K562 (cell line): ENCODE results near the gene CCM2. TPM values are rescaled to one million over a fixed set of nuclear protein-coding genes. Genes with fewer than 3 reads are reported as not detected.

Source experiments
- ATAC-seq: fragments of 200-7000 bp; cut with Tn5 transposase; 3 replicates; pipeline ENCODE4 v1.9.1; 2020; ENCODE audit warnings: moderate library complexity
- BruUV-seq: library from RNA; stranded (reverse); fragments of 400-500 nt; replicated peaks from 2 replicates; lab custom pipeline; 2021; lab: Mats Ljungman, UMichigan
- CTCF ChIA-PET: fragments of 300-600 bp; formaldehyde crosslinking; extraction: SDS; loops from one replicate; lab custom pipeline; 2021; ENCODE audit warnings: low intra/inter-chr PET ratio; lab: Yijun Ruan, JAX
- POLR2A ChIA-PET: fragments of 300-600, 350-650 bp; sonication (Branson Sonifier 250); formaldehyde crosslinking; extraction: SDS; loops from one replicate; lab custom pipeline; 2021; ENCODE audit warnings: antibody characterized with exemption, inconsistent platforms; lab: Yijun Ruan, JAX
- DNase-seq, 4 experiments: peaks; one replicate each; pipeline versions ENCODE4 v3.0.0 to v3.0.0-alpha.2; 2011 to 2018; ENCODE audit warnings: low spot score in 3 of 4, mixed read lengths in 3 of 4; ENCODE audit errors: extremely low read depth in 1 of 4
- FAIRE-seq: peaks from 2 replicates; lab custom pipeline; 2011; peaks lifted over from hg19 to GRCh38; lab: Jason Lieb, UNC
- H2AFZ ChIP-seq: 2 replicates; pipeline ENCODE4 v1.6.0; 2011; ENCODE audit warnings: low read depth, low read length, control low read depth, inconsistent platforms
- H3K27ac ChIP-seq: fragments of 200-600 bp; 3 replicates; pipeline ENCODE4 v1.8.0; 2011; ENCODE audit warnings: low read depth, mild to moderate bottlenecking, control low read depth, inconsistent platforms, low read length, moderate library complexity, mixed read lengths; ENCODE audit errors: extremely low read depth
- H3K27me3 ChIP-seq, 2 experiments: fragments of 300-600 bp in 1 of 2; 2 replicates in 1 of 2; 3 replicates in 1 of 2; pipeline versions ENCODE4 v1.6.0 to v1.8.0; 2011; ENCODE audit warnings: inconsistent platforms in 2 of 2, low read length in 2 of 2, mild to moderate bottlenecking in 1 of 2, mixed read lengths in 1 of 2, moderate library complexity in 1 of 2; ENCODE audit not compliant: control insufficient read depth in 2 of 2, insufficient read depth in 2 of 2
- H3K36me3 ChIP-seq: fragments of 300-600 bp; 3 replicates; pipeline ENCODE4 v1.8.0; 2011; ENCODE audit warnings: mild to moderate bottlenecking, low read length, inconsistent platforms; ENCODE audit not compliant: control insufficient read depth, insufficient read depth
- H3K4me1 ChIP-seq, 2 experiments: fragments of 200-600 bp in 1 of 2; replicated peaks in 1 of 2; 2 replicates in 1 of 2; 3 replicates in 1 of 2; pipeline versions ENCODE4 v1.5.1 to v1.8.0; 2011; ENCODE audit warnings: inconsistent platforms in 2 of 2, low read length in 2 of 2, mild to moderate bottlenecking in 1 of 2, mixed read lengths in 1 of 2, moderate library complexity in 1 of 2; ENCODE audit not compliant: control insufficient read depth in 2 of 2, insufficient read depth in 2 of 2
- H3K4me2 ChIP-seq: 2 replicates; pipeline ENCODE4 v1.6.1; 2011; ENCODE audit warnings: low read length, control low read depth, inconsistent platforms, mixed read lengths; ENCODE audit not compliant: insufficient read depth
- H3K4me3 ChIP-seq: fragments of 200-600 bp; sonication (generic), shearing (Covaris generic); 2 replicates; pipeline ENCODE4 v1.5.1; 2016; ENCODE audit warnings: control low read depth, inconsistent platforms
- H3K79me2 ChIP-seq: fragments of 200-600 bp; 3 replicates; pipeline ENCODE4 v1.8.0; 2011; ENCODE audit warnings: low read length, inconsistent platforms; ENCODE audit not compliant: control insufficient read depth, insufficient read depth
- H3K9ac ChIP-seq, 2 experiments: 2 replicates each; pipeline versions ENCODE4 v1.6.0 to v1.6.1; 2011; ENCODE audit warnings: low read depth in 2 of 2, low read length in 2 of 2, control low read depth in 1 of 2, inconsistent platforms in 1 of 2, mild to moderate bottlenecking in 1 of 2, mixed read lengths in 1 of 2; ENCODE audit not compliant: insufficient read depth in 1 of 2
- H3K9me1 ChIP-seq: one replicate; pipeline ENCODE4 v1.6.0; 2011; ENCODE audit warnings: inconsistent platforms, mild to moderate bottlenecking, low read length, moderate library complexity; ENCODE audit not compliant: control insufficient read depth, insufficient read depth
- H3K9me3 ChIP-seq: replicated peaks from 2 replicates; pipeline ENCODE4 v1.5.1; 2011; ENCODE audit warnings: low read depth, low read length, inconsistent platforms; ENCODE audit not compliant: control insufficient read depth, insufficient read depth
- H4K20me1 ChIP-seq: replicated peaks from 2 replicates; pipeline ENCODE4 v1.6.1; 2011; ENCODE audit warnings: low read length, inconsistent platforms, mixed read lengths; ENCODE audit not compliant: control insufficient read depth, insufficient read depth
- BRD4 ChIP-seq: fragments of 200-600 bp; sonication (generic); IDR thresholded peaks from 2 replicates; pipeline ENCODE4 v1.6.1; 2017; ENCODE audit warnings: inconsistent platforms
- CREB1 ChIP-seq, 2 experiments: sonication (generic) in 1 of 2; formaldehyde crosslinking in 1 of 2; IDR thresholded peaks; 2 replicates each; pipeline versions ENCODE4 v1.6.1 to v1.8.0; 2012 to 2022; ENCODE audit warnings: inconsistent platforms in 1 of 2, mild to moderate bottlenecking in 1 of 2, missing genetic modification reagents in 1 of 2, moderate library complexity in 1 of 2
- CREM ChIP-seq: IDR thresholded peaks from 2 replicates; pipeline ENCODE4 v1.6.1; 2014; ENCODE audit warnings: antibody characterized with exemption, low read depth
- CSDE1 ChIP-seq, 2 experiments: fragments of 450-650 bp; IDR thresholded peaks; 2 replicates each; pipeline ENCODE4 v1.6.1; 2016; ENCODE audit warnings: mild to moderate bottlenecking in 1 of 2
- CTBP1 ChIP-seq: fragments of 450-650 bp; IDR thresholded peaks from 2 replicates; pipeline ENCODE4 v1.6.1; 2016; ENCODE audit warnings: borderline replicate concordance
- EGR1 ChIP-seq: fragments of 450-650 bp; conservative IDR thresholded peaks from 2 replicates; pipeline ENCODE4 v1.6.1; 2017; ENCODE audit warnings: mild to moderate bottlenecking
- KDM1A ChIP-seq, 2 experiments: fragments of 450-650 bp; IDR thresholded peaks; 2 replicates each; pipeline ENCODE4 v1.6.1; 2016; ENCODE audit warnings: mild to moderate bottlenecking in 2 of 2
- KDM4B ChIP-seq, 2 experiments: fragments of 450-650 bp in 1 of 2; sonication (generic) in 1 of 2; IDR thresholded peaks; 2 replicates each; pipeline ENCODE4 v1.6.1; 2016 to 2017; ENCODE audit warnings: borderline replicate concordance in 2 of 2, antibody characterized with exemption in 1 of 2, low read depth in 1 of 2, mild to moderate bottlenecking in 1 of 2
- MXI1 ChIP-seq: IDR thresholded peaks from 2 replicates; pipeline ENCODE4 v1.6.1; 2011; ENCODE audit warnings: low read depth, mild to moderate bottlenecking, improper control_type of control experiment, low read length
- PYGO2 ChIP-seq: fragments of 450-650 bp; IDR thresholded peaks from 2 replicates; pipeline ENCODE4 v1.6.1; 2016; ENCODE audit warnings: mild to moderate bottlenecking, missing genetic modification characterization, moderate library complexity, missing compliant biosample characterization
- RCOR1 ChIP-seq, 2 experiments: IDR thresholded peaks; 2 replicates each; pipeline ENCODE4 v1.6.1; 2012; ENCODE audit warnings: low read depth in 2 of 2, low read length in 2 of 2, borderline replicate concordance in 1 of 2, improper control_type of control experiment in 1 of 2
- RFX1 ChIP-seq: fragments of 450-650 bp; IDR thresholded peaks from 2 replicates; pipeline ENCODE4 v1.6.1; 2016; ENCODE audit warnings: mild to moderate bottlenecking, moderate library complexity
- TEAD1 ChIP-seq, 2 experiments: fragments of 450-650 bp in 1 of 2; sonication (generic) in 1 of 2; formaldehyde crosslinking; IDR thresholded peaks; 2 replicates each; pipeline versions ENCODE4 v1.4.0 to v1.8.0; 2020 to 2022; ENCODE audit warnings: mild to moderate bottlenecking in 2 of 2, missing genetic modification reagents in 1 of 2
- WGBS: fragments of 100-300 bp; shearing (Covaris generic); methylation state at CpG from one replicate; pipeline ENCODE4 v1.1.6; 2016; ENCODE audit warnings: low coverage, mixed read lengths; ENCODE audit not compliant: insufficient coverage; ENCODE audit errors: missing lambda C conversion rate; 5-methylcytosine and 5-hydroxymethylcytosine counted together
- in situ Hi-C: fragments of 300-500 bp; cut with MboI; formaldehyde crosslinking; loops from 4 replicates; pipeline ENCODE4 v1.15.0; 2018; ENCODE audit warnings: inconsistent platforms, mixed read lengths
- intact Hi-C: fragments of 100-400 bp; cut with micrococcal nuclease; formaldehyde crosslinking; loops from 2 replicates; pipeline ENCODE4 v1.14.2; 2022
- polyA plus RNA-seq, 8 experiments: library from polyadenylated mRNA; depleted of rRNA in 4 of 8; stranded (reverse) in 5 of 8; unstranded in 3 of 8; fragments of >200 nt; fragmentation: Nextera tagmentation in 2 of 8; fragmentation: Illumina TruSeq in 1 of 8; extraction: Ambion mirVana in 2 of 8; extraction: Trizol in 1 of 8; gene quantifications; 2 replicates each; pipeline versions ENCODE4 v1.2.1 to v1.2.3, GENCODE V29; 2011 to 2014; ENCODE audit warnings: inconsistent platforms in 1 of 8, missing spikeins in 1 of 8
- total RNA-seq, 7 experiments: library from RNA; depleted of rRNA in 6 of 7; stranded (reverse); fragments of >200 nt in 6 of 7; fragmentation: Illumina TruSeq in 2 of 7; extraction: Trizol in 2 of 7; gene quantifications; 2 replicates each; pipeline versions ENCODE4 v1.2.1 to v1.2.3, GENCODE V29; 2011 to 2021; ENCODE audit warnings: low replicate concordance in 1 of 7
- TF ChIP-seq, protein P1 (sequence below): fragments of 200-800 bp; sonication (Bioruptor generic); IDR thresholded peaks from 2 replicates; pipeline ENCODE4 v1.6.1; 2017; ENCODE audit warnings: missing genetic modification characterization, missing compliant biosample characterization

The CCM2 gene
- total and polyA plus RNA-seq, 9 of the 15 experiments (the other 6 are each of a cell fraction or from before 2014, with no cell fraction given), result 0.41 to 38.6 (median 25.9) TPM

DNA sequence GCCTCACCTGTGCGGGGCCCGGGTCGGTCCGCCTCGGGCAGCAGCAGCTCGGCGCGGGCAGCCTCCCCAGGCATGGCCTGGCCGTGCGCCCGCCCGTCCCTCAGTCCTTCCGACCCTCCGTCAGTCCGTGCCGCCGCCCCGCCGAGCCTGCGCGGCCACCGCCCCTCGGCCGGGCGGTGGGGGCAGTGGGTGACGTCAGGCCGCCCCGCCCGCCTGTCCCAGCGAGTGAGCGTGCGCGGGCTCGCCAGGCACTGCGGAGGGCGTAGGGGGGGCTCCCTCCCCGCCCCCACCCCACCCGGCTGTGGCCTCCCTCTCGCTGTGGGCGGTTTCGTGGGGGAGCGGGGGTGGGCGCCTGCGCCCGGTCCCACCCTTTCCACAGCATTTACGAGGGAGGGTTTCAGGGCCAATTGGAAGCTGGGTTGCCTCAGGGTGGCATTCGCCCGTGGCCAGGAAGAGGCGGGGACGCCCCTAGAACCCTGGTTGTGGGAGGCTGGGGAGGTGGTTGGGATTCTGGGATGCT is 88.9 kb downstream of the CCM2 start, which contains the start of gene NACAD (continued):
- 0 out of 2 replicates have a peak, but pooled peaks have one; percentile 29 for TF ChIP-seq CREB1 (IDR thresholded peaks at IDR 0.05)
- peak; percentile 23; the same call in 1 of the 2 replicates for TF ChIP-seq CREB1 (CRISPR knock-in tag; IDR thresholded peaks at IDR 0.05)
- no peak for TF ChIP-seq PYGO2
- no peak for TF ChIP-seq BRD4
- TF ChIP-seq CREM, result peak; percentile 66
- TF ChIP-seq, protein P1, sequence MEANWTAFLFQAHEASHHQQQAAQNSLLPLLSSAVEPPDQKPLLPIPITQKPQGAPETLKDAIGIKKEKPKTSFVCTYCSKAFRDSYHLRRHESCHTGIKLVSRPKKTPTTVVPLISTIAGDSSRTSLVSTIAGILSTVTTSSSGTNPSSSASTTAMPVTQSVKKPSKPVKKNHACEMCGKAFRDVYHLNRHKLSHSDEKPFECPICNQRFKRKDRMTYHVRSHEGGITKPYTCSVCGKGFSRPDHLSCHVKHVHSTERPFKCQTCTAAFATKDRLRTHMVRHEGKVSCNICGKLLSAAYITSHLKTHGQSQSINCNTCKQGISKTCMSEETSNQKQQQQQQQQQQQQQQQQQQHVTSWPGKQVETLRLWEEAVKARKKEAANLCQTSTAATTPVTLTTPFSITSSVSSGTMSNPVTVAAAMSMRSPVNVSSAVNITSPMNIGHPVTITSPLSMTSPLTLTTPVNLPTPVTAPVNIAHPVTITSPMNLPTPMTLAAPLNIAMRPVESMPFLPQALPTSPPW (CRISPR knock-in tag), result peak; percentile 47; the same call in 1 of the 2 replicates

DNA sequence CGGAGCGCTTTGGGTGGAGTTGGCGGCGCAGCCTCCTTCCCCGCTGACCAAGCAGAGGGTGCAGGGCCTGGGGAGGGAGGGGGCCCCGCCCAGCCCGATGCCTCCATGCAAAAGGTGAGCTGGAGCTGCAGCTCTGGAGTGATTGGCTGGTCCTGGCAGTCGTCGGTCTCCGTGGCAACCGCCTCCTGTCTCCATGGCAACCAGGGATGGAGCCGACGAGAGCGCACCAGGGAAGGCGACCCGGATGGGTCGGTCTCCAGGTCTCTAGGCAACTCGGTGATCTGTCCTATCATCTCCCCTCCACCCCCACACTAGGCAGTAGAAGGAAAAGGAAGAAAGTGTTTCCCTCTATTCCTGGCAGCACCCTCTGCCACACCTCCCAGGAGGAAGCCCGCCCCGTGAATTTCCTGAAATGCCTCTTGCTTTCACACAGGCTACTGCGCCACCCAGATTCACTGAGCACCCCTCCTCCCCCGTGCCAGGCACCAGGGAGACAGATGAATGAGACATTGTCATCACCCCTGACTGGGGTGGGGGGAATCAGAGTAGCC is 89.4 kb downstream of the CCM2 start:
- BruUV-seq, result no TSS peak
- CTCF ChIA-PET, result no interaction called here
- H4K20me1 ChIP-seq, result peaks cover 4% of the 10 kb centered on the region; the same call in 1 of the 2 replicates
- intact Hi-C loops (no loop called here), in situ Hi-C loops (no loop called here)
- peaks cover 2 to 38% of the 10 kb centered on the region in 2 experiments; a peak in 3 of 5 replicates for H3K4me1 ChIP-seq
- peak overlapping the region; percentile 25; the same call in 1 of the 2 replicates for H3K4me3 ChIP-seq
- 0 out of 2 replicates have a peak overlapping the region, but pooled peaks have one; percentile 29 for H2AFZ ChIP-seq
- ATAC-seq (peak; percentile 74), DNase-seq (peak; percentile 80 to 90 (median 88)), FAIRE-seq (no peak)
- H3K9ac ChIP-seq, result peak overlapping the region in 1 of 2 experiments; percentile 78; a peak in 2 of 4 replicates
- H3K27me3 ChIP-seq, result no peaks in the 10 kb centered on the region; a peak in 1 of 5 replicates
- no peaks in the 10 kb centered on the region for H3K9me1 ChIP-seq
- no peaks in the 10 kb centered on the region for H3K79me2 ChIP-seq
- no peak overlapping the region for H3K27ac ChIP-seq
- POLR2A ChIA-PET, result interaction anchor here (0.6 to 1.9 kb wide), 3 partner anchors 10 to 22 kb away, joined by 3 to 7 read pairs (median 5); partner anchors contain the start of gene TBRG4
- WGBS, result 8% methylated on average over 16 of the region's 22 CpGs
- no peaks in the 10 kb centered on the region for H3K36me3 ChIP-seq
- no peaks in the 10 kb centered on the region; the same call in none of the 2 replicates for H3K9me3 ChIP-seq
- no peak overlapping the region for H3K4me2 ChIP-seq
- peak; percentile 94; the same call in 1 of the 2 replicates for TF ChIP-seq CTBP1
- TF ChIP-seq TEAD1 (CRISPR knock-in tag; IDR thresholded peaks at IDR 0.05), result 0 out of 4 replicates have a peak, but pooled peaks of 1 of the 2 experiments have one; percentile 29
- peak in 1 of 2 experiments; percentile 97; a peak in 2 of 4 replicates for TF ChIP-seq CSDE1 (IDR thresholded peaks at IDR 0.05)
- TF ChIP-seq EGR1, result peak; percentile 36
- peak; percentile 96 to 99 for TF ChIP-seq RCOR1 (IDR thresholded peaks at IDR 0.05; ENCODE audit: borderline replicate concordance in 1 of 2, low read depth in 2 of 2, low read length in 2 of 2)
- TF ChIP-seq KDM1A (IDR thresholded peaks at IDR 0.05), result peak; percentile 96 to 98
- TF ChIP-seq KDM4B (IDR thresholded peaks at IDR 0.05; ENCODE audit: borderline replicate concordance in 2 of 2, low read depth in 1 of 2), result no peak
- peak; percentile 99 for TF ChIP-seq RFX1
- peak; percentile 96 for TF ChIP-seq MXI1
